Measurements from ENCODE around the gene FBXO47. TPM values are rescaled to one million over a fixed set of nuclear protein-coding genes. Genes with fewer than 3 reads are reported as not detected.
A peak's percentile ranks its signal among the peaks of the same experiment; 100 is the strongest.

The FBXO47 gene
- total RNA-seq (not detected), polyA plus RNA-seq (not detected)
- long read RNA-seq, donor 1: 0 reads
- long read RNA-seq, donor 2: 0 reads

DNA sequence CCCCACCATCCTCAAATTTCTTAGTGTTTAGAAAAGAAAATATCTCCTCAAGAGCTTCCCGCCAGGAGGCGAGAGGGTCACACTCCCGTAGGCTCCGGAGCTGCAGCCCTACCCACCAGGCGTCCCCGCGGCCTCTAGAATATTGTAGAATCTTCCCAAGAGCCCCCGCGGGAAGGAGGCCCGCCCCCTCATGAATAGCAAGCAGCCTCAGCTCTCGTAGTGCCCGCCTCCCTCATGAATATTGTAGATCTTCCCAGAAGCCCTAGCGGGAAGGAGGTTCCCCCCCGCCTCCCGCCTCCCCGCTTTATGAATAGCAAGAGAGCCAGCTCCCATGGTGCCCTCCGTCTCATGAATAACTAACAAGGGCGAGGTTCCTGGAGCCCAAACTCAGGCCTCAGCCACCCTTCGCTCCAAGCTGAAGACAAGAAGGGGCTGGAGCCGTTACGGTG is at the start of gene FBXO47:
Gene FBXO47, minus strand, starts transcription at position 114 of the 449 bp plus-strand sequence. CDS start 4,378 bp downstream, outside the sequence.
- no peaks in the 10 kb centered on the region for H3K4me1 ChIP-seq (ENCODE audit: control insufficient read depth in 1 of 2, insufficient read depth in 2 of 2, low read length in 2 of 2)
- H3K36me3 ChIP-seq (ENCODE audit: control insufficient read depth in 1 of 2, insufficient read depth in 2 of 2, low read length in 1 of 2): no peaks in the 10 kb centered on the region
- 17 to 34% methylated on average over 21 of the region's 21 CpGs for WGBS, 2 donors
- H3K4me3 ChIP-seq (ENCODE audit: low read length in 2 of 2): no peak within 1 kb of the TSS
- DNase-seq: peak; percentile 94 to 95
- intact Hi-C loops (cut with DNase I): no loop called here
- H3K9me3 ChIP-seq (ENCODE audit: control insufficient read depth, low read length): no peaks in the 10 kb centered on the region
- ATAC-seq (ENCODE audit: low FRiP score): peak; percentile 95
- no peaks in the 10 kb centered on the region for H3K27me3 ChIP-seq (ENCODE audit: control insufficient read depth in 1 of 2, insufficient read depth in 2 of 2, low read length in 1 of 2)
- peak within 1 kb of the TSS in 1 of 2 donors; percentile 34 for H3K27ac ChIP-seq (ENCODE audit: low read depth in 1 of 2, low read length in 2 of 2)

DNA sequence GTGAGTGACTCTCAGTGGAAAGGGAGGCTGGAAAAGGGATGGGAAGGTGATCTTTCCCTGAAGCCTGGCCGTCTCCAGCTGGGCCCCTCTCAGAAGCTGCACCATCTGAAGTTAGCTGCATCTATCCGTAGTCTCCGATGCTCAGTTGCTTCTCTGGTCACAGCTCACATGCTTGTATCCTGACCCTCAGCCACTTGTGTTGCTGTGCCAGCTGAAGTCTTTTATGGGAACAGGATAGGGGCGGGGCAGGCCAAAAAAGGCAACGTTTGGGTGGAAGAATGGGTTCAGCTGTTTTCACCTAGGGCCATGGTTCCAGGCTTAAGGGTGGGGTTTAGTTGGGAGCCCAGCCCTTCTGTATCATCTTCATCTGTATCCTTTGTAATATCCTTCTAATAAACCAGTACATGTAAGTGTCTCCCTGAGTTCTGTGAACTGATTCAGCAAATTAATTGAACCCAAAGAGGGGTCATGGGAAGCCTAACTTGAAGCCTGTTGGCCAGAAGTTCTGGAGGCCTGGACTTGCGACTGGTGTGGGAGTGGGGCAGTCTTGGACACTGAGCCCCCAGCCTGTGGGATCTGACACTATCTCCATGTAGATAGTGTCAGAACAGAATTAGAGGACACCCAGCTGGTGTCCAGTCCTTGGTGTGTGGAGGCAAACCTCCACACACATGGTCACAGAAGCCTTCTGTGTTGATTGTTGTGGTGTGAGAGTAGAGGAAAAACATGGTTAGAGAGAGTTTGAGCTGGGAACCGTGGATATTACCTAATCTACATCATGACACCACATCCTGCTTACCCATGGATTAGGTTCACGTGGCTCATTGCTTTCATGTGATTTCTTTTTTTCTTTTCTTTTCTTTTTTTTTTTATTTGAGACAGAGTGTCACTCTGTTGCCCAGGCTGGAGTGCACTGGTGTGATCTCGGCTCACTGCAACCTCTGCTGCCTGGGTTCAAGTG is 49.3 kb upstream of the FBXO47 start:
- intact Hi-C loops (cut with DNase I): loop anchor here in 1 of 2 donors (10.0 kb wide), 1 partner anchor 88 kb away; no protein-coding TSS in a partner anchor
- Histone ChIP-seq H3K4me3 (ENCODE audit: low read length in 2 of 2) (no peak overlapping the region), H3K27me3 (ENCODE audit: control insufficient read depth in 1 of 2, insufficient read depth in 2 of 2, low read length in 1 of 2) (no peaks in the 10 kb centered on the region), H3K4me1 (ENCODE audit: control insufficient read depth in 1 of 2, insufficient read depth in 2 of 2, low read length in 2 of 2) (no peaks in the 10 kb centered on the region), H3K9me3 (ENCODE audit: control insufficient read depth, low read length) (peaks cover 1% of the 10 kb centered on the region), H3K27ac (ENCODE audit: low read depth in 1 of 2, low read length in 2 of 2) (no peak overlapping the region), H3K36me3 (ENCODE audit: control insufficient read depth in 1 of 2, insufficient read depth in 2 of 2, low read length in 1 of 2) (no peaks in the 10 kb centered on the region)
- WGBS, 2 donors: 79 to 81% methylated on average over 9 of the region's 9 CpGs
- ATAC-seq (ENCODE audit: low FRiP score): no peak
- DNase-seq: no peak

DNA sequence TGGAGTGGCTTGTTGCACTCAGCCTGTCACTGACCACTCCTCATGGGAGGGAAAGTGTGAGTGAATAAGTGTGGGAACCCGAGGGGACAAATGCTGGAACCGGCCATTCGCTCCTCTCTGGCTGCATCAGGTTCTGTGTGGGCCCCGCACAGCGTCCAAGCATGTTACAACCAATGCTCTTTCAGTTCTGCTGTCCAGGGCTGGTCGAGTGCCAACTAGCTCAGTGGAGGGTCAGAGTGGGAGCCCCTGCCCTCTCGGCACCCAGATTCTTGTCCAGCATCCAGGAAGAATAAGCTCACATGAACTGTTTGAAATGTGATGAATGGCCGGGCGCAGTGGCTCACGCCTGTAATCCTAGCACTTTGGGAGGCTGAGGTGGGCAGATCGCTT is 48.3 kb upstream of the FBXO47 start:
- ATAC-seq (ENCODE audit: low FRiP score) (no peak), DNase-seq (no peak)
- 92 to 94% methylated on average over 11 of the region's 11 CpGs for WGBS, 2 donors
- Histone ChIP-seq H3K27ac (ENCODE audit: low read depth in 1 of 2, low read length in 2 of 2) (no peak overlapping the region), H3K4me1 (ENCODE audit: control insufficient read depth in 1 of 2, insufficient read depth in 2 of 2, low read length in 2 of 2) (no peaks in the 10 kb centered on the region), H3K36me3 (ENCODE audit: control insufficient read depth in 1 of 2, insufficient read depth in 2 of 2, low read length in 1 of 2) (no peaks in the 10 kb centered on the region), H3K27me3 (ENCODE audit: control insufficient read depth in 1 of 2, insufficient read depth in 2 of 2, low read length in 1 of 2) (no peaks in the 10 kb centered on the region), H3K9me3 (ENCODE audit: control insufficient read depth, low read length) (peaks cover 1% of the 10 kb centered on the region), H3K4me3 (ENCODE audit: low read length in 2 of 2) (no peak overlapping the region)
- intact Hi-C loops (cut with DNase I): loop anchor here in 1 of 2 donors (10.0 kb wide), 1 partner anchor 89 kb away; no protein-coding TSS in a partner anchor

DNA sequence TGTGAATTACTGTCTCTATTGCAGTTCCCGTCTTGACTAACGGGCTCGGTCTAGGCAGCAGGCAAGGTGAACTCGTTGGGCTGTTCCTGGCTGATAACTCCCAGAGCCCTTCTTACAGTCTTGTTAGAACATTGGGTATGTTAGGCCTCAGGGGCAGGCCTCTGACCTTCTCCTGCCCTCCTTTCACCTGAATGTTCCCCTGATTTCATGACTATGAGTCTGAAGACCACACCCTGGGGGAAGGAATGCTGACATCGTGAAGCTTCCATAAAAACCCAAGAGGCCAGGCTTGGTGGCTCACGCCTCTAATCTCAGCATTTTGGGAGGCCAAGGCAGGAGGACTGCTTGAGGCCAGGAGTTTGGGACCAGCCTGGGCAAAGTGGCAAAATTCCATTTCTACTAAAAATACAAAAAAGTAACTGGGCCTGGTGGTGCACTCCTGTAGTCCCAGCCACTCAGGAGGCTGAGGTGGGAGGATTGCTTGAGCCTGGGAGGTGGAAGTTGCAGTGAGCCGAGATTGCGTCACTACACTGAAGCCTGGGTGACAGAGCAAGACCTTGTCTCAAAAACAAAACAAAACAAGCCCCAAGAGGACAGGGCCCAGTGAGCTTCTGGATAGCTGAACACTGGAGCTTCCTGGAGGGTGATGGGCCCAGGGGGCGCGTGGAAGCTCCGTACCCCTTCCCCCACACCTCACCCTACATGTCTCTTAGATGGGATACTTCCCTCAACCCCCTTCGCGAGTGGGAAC is 47.8 kb upstream of the FBXO47 start:
- no peak overlapping the region for H3K27ac ChIP-seq (ENCODE audit: low read depth in 1 of 2, low read length in 2 of 2)
- intact Hi-C loops (cut with DNase I): loop anchor here in 1 of 2 donors (10.0 kb wide), 1 partner anchor 90 kb away; no protein-coding TSS in a partner anchor
- 89 to 92% methylated on average over 13 of the region's 13 CpGs for WGBS, 2 donors
- H3K4me3 ChIP-seq (ENCODE audit: low read length in 2 of 2): no peak overlapping the region
- peaks cover 1% of the 10 kb centered on the region for H3K9me3 ChIP-seq (ENCODE audit: control insufficient read depth, low read length)
- no peaks in the 10 kb centered on the region for H3K36me3 ChIP-seq (ENCODE audit: control insufficient read depth in 1 of 2, insufficient read depth in 2 of 2, low read length in 1 of 2)
- no peaks in the 10 kb centered on the region for H3K27me3 ChIP-seq (ENCODE audit: control insufficient read depth in 1 of 2, insufficient read depth in 2 of 2, low read length in 1 of 2)
- DNase-seq: peak in 1 of 2 donors; percentile 49
- no peaks in the 10 kb centered on the region for H3K4me1 ChIP-seq (ENCODE audit: control insufficient read depth in 1 of 2, insufficient read depth in 2 of 2, low read length in 2 of 2)
- no peak for ATAC-seq (ENCODE audit: low FRiP score)

DNA sequence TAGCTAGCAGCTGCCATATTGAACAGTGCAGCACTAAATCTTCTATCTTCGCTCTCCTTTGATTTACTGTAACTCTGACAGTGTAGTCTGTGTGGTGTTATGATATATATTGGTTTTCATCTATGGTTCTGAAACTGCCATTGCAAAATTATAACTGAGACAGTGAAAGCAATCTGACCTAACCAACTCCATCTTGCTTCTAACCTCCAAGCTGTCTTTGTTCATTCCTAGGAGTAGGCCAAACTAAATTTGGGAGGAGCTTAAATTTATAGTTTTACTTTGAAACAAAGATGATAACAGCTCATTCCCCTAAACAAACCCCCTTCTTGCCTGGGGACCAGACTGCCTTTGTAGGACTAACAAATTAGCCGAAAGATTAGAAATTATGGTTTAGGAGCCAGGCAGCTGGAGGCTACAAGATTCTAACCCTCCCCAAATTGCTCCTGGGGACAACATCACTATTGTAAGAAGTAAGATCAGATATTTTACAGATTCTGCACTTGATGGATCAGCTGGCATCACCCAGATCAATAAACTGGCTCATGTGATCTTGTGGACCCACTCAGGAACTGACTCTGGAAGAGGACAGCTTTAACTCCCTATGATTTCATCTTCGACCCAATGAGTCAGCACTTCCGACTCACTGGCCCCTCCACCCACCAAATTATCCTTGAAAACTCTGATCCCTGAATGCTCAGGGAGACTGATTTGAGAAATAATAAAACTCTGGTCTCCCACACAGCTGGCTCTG is 47.0 kb upstream of the FBXO47 start:
- intact Hi-C loops (cut with DNase I): loop anchor here in 1 of 2 donors (10.0 kb wide), 1 partner anchor 91 kb away; no protein-coding TSS in a partner anchor
- no peak for DNase-seq
- no peaks in the 10 kb centered on the region for H3K36me3 ChIP-seq (ENCODE audit: control insufficient read depth in 1 of 2, insufficient read depth in 2 of 2, low read length in 1 of 2)
- ATAC-seq (ENCODE audit: low FRiP score): no peak
- no peaks in the 10 kb centered on the region for H3K4me1 ChIP-seq (ENCODE audit: control insufficient read depth in 1 of 2, insufficient read depth in 2 of 2, low read length in 2 of 2)
- 78 to 83% methylated on average over 4 of the region's 4 CpGs for WGBS, 2 donors
- H3K27me3 ChIP-seq (ENCODE audit: control insufficient read depth in 1 of 2, insufficient read depth in 2 of 2, low read length in 1 of 2): no peaks in the 10 kb centered on the region
- no peak overlapping the region for H3K4me3 ChIP-seq (ENCODE audit: low read length in 2 of 2)
- no peak overlapping the region for H3K27ac ChIP-seq (ENCODE audit: low read depth in 1 of 2, low read length in 2 of 2)
- peaks cover 1% of the 10 kb centered on the region for H3K9me3 ChIP-seq (ENCODE audit: control insufficient read depth, low read length)

DNA sequence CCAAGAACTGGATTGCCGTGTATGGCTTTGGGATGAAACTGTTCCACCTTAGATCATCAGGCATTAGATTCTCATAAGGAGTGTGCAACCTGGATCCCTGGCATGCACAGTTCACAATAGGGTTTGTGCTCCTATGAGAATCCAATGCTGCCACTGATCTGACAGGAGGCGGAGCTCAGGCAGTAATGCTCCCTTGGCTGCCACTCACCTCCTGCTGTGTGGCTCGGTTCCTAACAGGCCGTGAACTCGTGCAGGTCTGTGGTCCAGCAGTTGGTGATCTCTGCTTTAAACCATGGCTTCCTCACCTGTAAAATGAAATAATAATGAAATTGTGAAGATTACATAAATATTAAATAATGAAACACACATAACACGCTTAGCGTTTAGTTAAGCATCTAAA is 45.5 kb upstream of the FBXO47 start:
- H3K36me3 ChIP-seq (ENCODE audit: control insufficient read depth in 1 of 2, insufficient read depth in 2 of 2, low read length in 1 of 2): no peaks in the 10 kb centered on the region
- DNase-seq: no peak
- no peak overlapping the region for H3K27ac ChIP-seq (ENCODE audit: low read depth in 1 of 2, low read length in 2 of 2)
- H3K9me3 ChIP-seq (ENCODE audit: control insufficient read depth, low read length): no peaks in the 10 kb centered on the region
- intact Hi-C loops (cut with DNase I): loop anchor here in 1 of 2 donors (10.0 kb wide), 1 partner anchor 92 kb away; no protein-coding TSS in a partner anchor
- H3K4me1 ChIP-seq (ENCODE audit: control insufficient read depth in 1 of 2, insufficient read depth in 2 of 2, low read length in 2 of 2): no peaks in the 10 kb centered on the region
- H3K27me3 ChIP-seq (ENCODE audit: control insufficient read depth in 1 of 2, insufficient read depth in 2 of 2, low read length in 1 of 2): no peaks in the 10 kb centered on the region
- ATAC-seq (ENCODE audit: low FRiP score): no peak
- 85 to 89% methylated on average over 7 of the region's 7 CpGs for whole genome bisulfite sequencing, 2 donors
- H3K4me3 ChIP-seq (ENCODE audit: low read length in 2 of 2): no peak overlapping the region

DNA sequence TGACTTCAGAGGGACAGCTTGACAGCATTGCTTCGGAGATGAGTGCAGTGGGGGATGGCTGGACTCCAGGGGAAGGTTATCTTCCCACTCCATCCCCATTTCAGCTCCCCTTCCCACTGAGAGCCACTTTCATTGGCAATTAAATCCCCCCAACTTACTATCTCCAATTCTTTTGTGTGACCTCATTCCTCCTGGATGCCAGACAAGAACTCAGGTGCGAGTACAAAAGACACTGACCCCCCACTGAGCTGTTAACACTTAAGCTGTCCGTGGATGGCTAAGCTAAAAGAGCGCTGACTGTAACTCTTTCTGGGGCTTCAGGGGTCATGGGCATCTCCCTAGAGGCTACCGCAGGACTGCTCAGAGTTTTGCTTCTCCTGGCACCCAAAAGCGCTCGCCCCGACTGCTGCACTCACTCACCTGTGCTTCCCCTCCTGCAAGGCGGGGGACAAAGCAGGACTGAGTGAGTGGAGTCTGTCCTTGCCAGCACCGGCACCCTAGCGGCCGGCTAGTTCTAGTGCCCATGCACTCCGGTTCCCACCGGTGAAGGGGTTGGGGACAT is 44.8 kb upstream of the FBXO47 start:
- no peak for ATAC-seq (ENCODE audit: low FRiP score)
- intact Hi-C loops (cut with DNase I): loop anchor here in 1 of 2 donors (10.0 kb wide), 1 partner anchor 93 kb away; no protein-coding TSS in a partner anchor
- WGBS, 2 donors: 69 to 73% methylated on average over 14 of the region's 14 CpGs
- no peak overlapping the region for H3K4me3 ChIP-seq (ENCODE audit: low read length in 2 of 2)
- H3K27me3 ChIP-seq (ENCODE audit: control insufficient read depth in 1 of 2, insufficient read depth in 2 of 2, low read length in 1 of 2): no peaks in the 10 kb centered on the region
- no peaks in the 10 kb centered on the region for H3K9me3 ChIP-seq (ENCODE audit: control insufficient read depth, low read length)
- no peak overlapping the region for H3K27ac ChIP-seq (ENCODE audit: low read depth in 1 of 2, low read length in 2 of 2)
- no peaks in the 10 kb centered on the region for H3K36me3 ChIP-seq (ENCODE audit: control insufficient read depth in 1 of 2, insufficient read depth in 2 of 2, low read length in 1 of 2)
- H3K4me1 ChIP-seq (ENCODE audit: control insufficient read depth in 1 of 2, insufficient read depth in 2 of 2, low read length in 2 of 2): no peaks in the 10 kb centered on the region
- DNase-seq: no peak
